ENCODE results near the gene CSRNP3.

DNA sequence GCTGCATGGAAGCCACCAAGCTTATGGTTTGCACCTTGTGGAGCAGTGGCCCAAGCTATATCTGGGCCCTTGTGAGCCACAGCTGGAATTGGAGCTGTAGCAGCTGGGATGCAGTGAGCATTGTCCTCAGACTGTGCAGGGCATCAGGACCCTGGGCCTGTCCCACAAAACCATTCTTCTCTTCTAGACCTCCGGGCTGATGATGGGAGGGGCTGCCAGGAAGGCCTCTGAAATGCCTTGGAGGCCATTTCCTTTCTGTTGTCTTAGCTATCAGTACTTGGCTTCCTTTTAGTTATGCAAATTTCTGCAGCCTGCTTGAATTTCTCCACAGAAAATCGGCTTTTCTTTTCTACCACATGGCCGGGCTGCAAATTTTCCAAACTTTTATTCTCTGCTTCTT, 46.4 kb upstream of the CSRNP3 start:
- TF ChIP-seq, protein P1, sequence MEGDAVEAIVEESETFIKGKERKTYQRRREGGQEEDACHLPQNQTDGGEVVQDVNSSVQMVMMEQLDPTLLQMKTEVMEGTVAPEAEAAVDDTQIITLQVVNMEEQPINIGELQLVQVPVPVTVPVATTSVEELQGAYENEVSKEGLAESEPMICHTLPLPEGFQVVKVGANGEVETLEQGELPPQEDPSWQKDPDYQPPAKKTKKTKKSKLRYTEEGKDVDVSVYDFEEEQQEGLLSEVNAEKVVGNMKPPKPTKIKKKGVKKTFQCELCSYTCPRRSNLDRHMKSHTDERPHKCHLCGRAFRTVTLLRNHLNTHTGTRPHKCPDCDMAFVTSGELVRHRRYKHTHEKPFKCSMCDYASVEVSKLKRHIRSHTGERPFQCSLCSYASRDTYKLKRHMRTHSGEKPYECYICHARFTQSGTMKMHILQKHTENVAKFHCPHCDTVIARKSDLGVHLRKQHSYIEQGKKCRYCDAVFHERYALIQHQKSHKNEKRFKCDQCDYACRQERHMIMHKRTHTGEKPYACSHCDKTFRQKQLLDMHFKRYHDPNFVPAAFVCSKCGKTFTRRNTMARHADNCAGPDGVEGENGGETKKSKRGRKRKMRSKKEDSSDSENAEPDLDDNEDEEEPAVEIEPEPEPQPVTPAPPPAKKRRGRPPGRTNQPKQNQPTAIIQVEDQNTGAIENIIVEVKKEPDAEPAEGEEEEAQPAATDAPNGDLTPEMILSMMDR (IDR thresholded peaks at IDR 0.05) = no peak
- TF ChIP-seq, protein P2, sequence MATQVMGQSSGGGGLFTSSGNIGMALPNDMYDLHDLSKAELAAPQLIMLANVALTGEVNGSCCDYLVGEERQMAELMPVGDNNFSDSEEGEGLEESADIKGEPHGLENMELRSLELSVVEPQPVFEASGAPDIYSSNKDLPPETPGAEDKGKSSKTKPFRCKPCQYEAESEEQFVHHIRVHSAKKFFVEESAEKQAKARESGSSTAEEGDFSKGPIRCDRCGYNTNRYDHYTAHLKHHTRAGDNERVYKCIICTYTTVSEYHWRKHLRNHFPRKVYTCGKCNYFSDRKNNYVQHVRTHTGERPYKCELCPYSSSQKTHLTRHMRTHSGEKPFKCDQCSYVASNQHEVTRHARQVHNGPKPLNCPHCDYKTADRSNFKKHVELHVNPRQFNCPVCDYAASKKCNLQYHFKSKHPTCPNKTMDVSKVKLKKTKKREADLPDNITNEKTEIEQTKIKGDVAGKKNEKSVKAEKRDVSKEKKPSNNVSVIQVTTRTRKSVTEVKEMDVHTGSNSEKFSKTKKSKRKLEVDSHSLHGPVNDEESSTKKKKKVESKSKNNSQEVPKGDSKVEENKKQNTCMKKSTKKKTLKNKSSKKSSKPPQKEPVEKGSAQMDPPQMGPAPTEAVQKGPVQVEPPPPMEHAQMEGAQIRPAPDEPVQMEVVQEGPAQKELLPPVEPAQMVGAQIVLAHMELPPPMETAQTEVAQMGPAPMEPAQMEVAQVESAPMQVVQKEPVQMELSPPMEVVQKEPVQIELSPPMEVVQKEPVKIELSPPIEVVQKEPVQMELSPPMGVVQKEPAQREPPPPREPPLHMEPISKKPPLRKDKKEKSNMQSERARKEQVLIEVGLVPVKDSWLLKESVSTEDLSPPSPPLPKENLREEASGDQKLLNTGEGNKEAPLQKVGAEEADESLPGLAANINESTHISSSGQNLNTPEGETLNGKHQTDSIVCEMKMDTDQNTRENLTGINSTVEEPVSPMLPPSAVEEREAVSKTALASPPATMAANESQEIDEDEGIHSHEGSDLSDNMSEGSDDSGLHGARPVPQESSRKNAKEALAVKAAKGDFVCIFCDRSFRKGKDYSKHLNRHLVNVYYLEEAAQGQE (IDR thresholded peaks at IDR 0.05; ENCODE audit: insufficient read depth in 1 of 2, low read depth in 2 of 2, low read length in 1 of 2) = no peak
- TF ChIP-seq SIN3A (IDR thresholded peaks at IDR 0.05; ENCODE audit: borderline replicate concordance, insufficient read depth, low read depth, low read length) (no peak), TCF7L2 (IDR thresholded peaks at IDR 0.05; ENCODE audit: low read depth, low read length) (no peak), POLR2AphosphoS5 (IDR thresholded peaks at IDR 0.05; ENCODE audit: low read depth, low read length) (no peak)

Data from Panc1 (cell line).